Tibial nerve (tissue), 4 donors: Measurements from ENCODE around the gene ACY1. TPM values are rescaled to one million over a fixed set of nuclear protein-coding genes. Genes with fewer than 3 reads are reported as not detected.

Source experiments
- DNase-seq, 2 donors: peaks; one replicate each; pipeline ENCODE4 v3.0.0-alpha.2; 2019; ENCODE audit warnings: low spot score in 2 of 2
- H3K27ac ChIP-seq, 4 donors: fragments of 200-600 bp; sonication (generic) in 3 of 4; one replicate each; pipeline ENCODE4 v1.5.1; 2017 to 2019; ENCODE audit warnings: mild to moderate bottlenecking in 1 of 4
- H3K27me3 ChIP-seq, 2 donors: fragments of 200-600 bp; sonication (generic) in 1 of 2; one replicate each; pipeline versions ENCODE4 v1.5.1 to v1.6.0; 2017 to 2019
- H3K36me3 ChIP-seq, 3 donors: fragments of 200-600 bp; sonication (generic); one replicate each; pipeline ENCODE4 v1.5.1; 2018 to 2019
- H3K4me1 ChIP-seq, 4 donors: fragments of 200-600 bp; sonication (generic) in 3 of 4; one replicate each; pipeline ENCODE4 v1.5.1; 2017 to 2019
- H3K4me3 ChIP-seq, 4 donors: fragments of 200-600 bp; sonication (generic) in 3 of 4; one replicate each; pipeline ENCODE4 v1.5.1; 2017 to 2019; ENCODE audit warnings: mild to moderate bottlenecking in 1 of 4, moderate library complexity in 1 of 4
- H3K9me3 ChIP-seq, 4 donors: fragments of 200-600 bp; sonication (generic) in 3 of 4; one replicate each; pipeline ENCODE4 v1.5.1; 2017 to 2019
- EP300 ChIP-seq, 2 donors: sonication (generic); formaldehyde crosslinking; IDR thresholded peaks; one replicate each; pipeline ENCODE4 v1.6.1; 2017; ENCODE audit warnings: antibody characterized with exemption in 2 of 2, mild to moderate bottlenecking in 1 of 2
- POLR2A ChIP-seq, 2 donors: fragments of 450-650 bp; IDR thresholded peaks; one replicate each; pipeline ENCODE4 v1.6.1; 2017; ENCODE audit warnings: antibody characterized with exemption in 2 of 2, mild to moderate bottlenecking in 2 of 2, moderate library complexity in 2 of 2
- WGBS, 2 donors: methylation state at CpG; one replicate each; pipeline ENCODE4 v1.1.5; 2018; 5-methylcytosine and 5-hydroxymethylcytosine counted together
- total RNA-seq, 4 donors: library from RNA; depleted of rRNA; stranded (reverse); fragments of >200 nt; gene quantifications; one replicate each; pipeline ENCODE4 v1.1.0, GENCODE V29; 2016
- TF ChIP-seq, protein P1 (sequence below), 5 experiments: fragments of 200-600 bp in 3 of 5; fragments of 450-650 bp in 2 of 5; sonication (generic) in 3 of 5; IDR thresholded peaks; one replicate each; pipeline ENCODE4 v1.5.1; 2016 to 2019; ENCODE audit warnings: antibody characterized with exemption in 5 of 5, mild to moderate bottlenecking in 3 of 5, moderate library complexity in 2 of 5

Gene ACY1
- total RNA-seq, 4 donors from 2014 or later = 32.2 to 61.0 (median 45.6) TPM

DNA sequence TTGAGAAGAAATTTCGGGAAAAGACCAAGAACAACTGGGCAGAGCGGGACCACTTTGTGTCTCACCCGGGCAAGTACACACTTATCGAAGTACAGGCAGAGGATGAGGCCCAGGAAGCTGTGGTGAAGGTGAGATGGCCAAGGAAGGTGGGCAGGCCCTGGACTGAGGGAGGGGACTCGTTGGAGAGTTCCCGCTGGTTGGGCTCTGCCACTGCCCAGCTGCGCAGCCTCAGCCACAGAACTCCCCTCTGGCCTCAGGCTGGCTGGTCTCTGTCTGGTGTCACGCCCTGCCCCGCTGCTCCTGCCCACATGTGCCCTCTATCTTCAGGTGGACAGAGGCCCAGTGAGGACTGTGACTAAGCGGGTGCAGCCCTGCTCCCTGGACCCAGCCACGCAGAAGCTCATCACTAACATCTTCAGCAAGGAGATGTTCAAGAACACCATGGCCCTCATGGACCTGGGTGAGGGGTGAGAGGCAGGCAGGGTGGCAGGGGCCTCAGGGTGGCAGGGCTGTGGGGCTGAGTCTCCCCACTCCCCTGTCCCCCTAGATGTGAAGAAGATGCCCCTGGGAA, 38.8 kb upstream of the ACY1 start:
- 85 to 87% methylated on average over 11 of the region's 11 CpGs for WGBS, 2 donors
- H3K4me3 ChIP-seq = no peak overlapping the region
- H3K36me3 ChIP-seq = peaks cover 0 to 43% (median 5%) of the 10 kb centered on the region in 3 donors
- DNase-seq = no peak
- H3K27ac ChIP-seq = no peak overlapping the region
- TF ChIP-seq, protein P1, sequence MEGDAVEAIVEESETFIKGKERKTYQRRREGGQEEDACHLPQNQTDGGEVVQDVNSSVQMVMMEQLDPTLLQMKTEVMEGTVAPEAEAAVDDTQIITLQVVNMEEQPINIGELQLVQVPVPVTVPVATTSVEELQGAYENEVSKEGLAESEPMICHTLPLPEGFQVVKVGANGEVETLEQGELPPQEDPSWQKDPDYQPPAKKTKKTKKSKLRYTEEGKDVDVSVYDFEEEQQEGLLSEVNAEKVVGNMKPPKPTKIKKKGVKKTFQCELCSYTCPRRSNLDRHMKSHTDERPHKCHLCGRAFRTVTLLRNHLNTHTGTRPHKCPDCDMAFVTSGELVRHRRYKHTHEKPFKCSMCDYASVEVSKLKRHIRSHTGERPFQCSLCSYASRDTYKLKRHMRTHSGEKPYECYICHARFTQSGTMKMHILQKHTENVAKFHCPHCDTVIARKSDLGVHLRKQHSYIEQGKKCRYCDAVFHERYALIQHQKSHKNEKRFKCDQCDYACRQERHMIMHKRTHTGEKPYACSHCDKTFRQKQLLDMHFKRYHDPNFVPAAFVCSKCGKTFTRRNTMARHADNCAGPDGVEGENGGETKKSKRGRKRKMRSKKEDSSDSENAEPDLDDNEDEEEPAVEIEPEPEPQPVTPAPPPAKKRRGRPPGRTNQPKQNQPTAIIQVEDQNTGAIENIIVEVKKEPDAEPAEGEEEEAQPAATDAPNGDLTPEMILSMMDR (IDR thresholded peaks at IDR 0.05) = no peak
- TF ChIP-seq EP300 (IDR thresholded peaks at IDR 0.05) (no peak), POLR2A (IDR thresholded peaks at IDR 0.05) (no peak)
- H3K27me3 ChIP-seq = no peaks in the 10 kb centered on the region
- peaks cover 3 to 38% (median 26%) of the 10 kb centered on the region in 4 donors for H3K4me1 ChIP-seq
- H3K9me3 ChIP-seq = no peaks in the 10 kb centered on the region

DNA sequence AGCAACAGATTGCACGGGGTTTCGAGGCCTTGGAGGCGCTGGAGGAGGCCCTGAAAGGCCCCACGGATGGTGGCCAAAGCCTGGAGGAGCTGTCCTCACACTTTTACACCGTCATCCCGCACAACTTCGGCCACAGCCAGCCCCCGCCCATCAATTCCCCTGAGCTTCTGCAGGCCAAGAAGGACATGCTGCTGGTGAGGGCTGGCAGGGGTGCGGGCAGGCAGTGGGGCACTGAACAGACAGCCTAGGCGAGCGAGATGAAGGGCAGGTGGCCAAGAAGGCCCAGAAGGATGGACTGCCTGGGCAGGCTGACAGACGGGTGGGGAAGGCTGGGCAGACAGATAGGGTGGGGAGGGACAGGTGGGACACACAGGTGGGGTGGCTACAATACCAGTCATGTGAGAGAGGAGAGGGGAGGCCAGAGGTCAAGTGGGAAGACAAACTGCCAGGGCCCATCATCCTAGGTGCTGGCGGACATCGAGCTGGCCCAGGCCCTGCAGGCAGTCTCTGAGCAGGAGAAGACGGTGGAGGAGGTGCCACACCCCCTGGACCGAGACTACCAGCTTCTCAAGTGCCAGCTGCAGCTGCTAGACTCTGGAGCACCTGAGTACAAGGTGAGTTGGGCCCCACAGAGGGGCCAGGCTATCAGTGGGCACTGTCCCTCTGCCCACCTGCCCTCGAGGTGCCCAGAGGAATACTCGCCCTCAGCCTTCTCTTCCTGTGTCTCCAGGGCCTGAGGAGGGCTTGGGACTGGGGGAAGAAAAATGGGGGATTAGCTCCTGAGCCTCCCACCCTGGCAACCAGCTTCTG, 38.1 kb upstream of the ACY1 start:
- Histone ChIP-seq H3K27ac (no peak overlapping the region), H3K4me3 (no peak overlapping the region), H3K9me3 (no peaks in the 10 kb centered on the region), H3K27me3 (no peaks in the 10 kb centered on the region), H3K4me1 (peaks cover 3 to 32% (median 23%) of the 10 kb centered on the region in 4 donors), H3K36me3 (peaks cover 0 to 43% (median 5%) of the 10 kb centered on the region in 3 donors)
- TF ChIP-seq POLR2A (IDR thresholded peaks at IDR 0.05) = no peak
- TF ChIP-seq, protein P1 (IDR thresholded peaks at IDR 0.05) = no peak
- no peak for TF ChIP-seq EP300 (IDR thresholded peaks at IDR 0.05)
- no peak for DNase-seq
- WGBS, 2 donors = 80 to 86% methylated on average over 18 of the region's 18 CpGs

DNA sequence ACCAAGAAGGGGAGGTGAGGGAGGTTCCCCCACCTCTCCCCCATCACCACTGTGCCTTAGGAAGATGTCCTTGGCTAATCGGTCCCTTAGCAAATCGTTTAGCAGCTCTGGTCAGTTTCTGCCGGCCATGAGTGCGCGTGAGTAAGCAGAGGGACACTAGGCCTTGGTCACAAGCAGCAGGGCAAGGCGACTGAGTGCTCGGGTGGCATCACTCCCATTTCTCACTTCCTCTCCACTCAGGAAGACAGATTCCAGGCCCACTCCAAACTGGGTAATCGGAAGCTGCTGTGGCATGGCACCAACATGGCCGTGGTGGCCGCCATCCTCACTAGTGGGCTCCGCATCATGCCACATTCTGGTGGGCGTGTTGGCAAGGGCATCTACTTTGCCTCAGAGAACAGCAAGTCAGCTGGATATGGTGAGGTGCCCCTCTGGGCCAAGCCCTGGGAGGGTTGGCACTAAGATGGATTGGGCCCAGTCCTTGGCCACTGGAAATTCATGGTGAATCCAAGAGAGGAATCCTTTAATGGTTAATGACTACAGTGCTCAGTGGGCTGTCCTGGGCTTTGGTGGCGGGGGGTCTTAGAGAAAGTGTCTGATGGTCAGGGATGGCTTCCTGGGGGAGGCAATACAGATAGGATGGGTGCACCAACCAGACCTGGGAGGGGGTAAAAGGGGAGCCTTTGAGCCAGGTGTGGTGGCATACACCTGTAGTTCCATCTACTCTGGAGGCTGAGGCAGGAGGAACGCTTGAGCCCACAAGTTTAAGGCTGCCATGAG, 37.2 kb upstream of the ACY1 start:
- Histone ChIP-seq H3K36me3 (peaks cover 0 to 43% (median 5%) of the 10 kb centered on the region in 3 donors), H3K4me1 (peaks cover 3 to 23% (median 16%) of the 10 kb centered on the region in 4 donors), H3K4me3 (no peak overlapping the region), H3K27me3 (no peaks in the 10 kb centered on the region), H3K9me3 (no peaks in the 10 kb centered on the region), H3K27ac (no peak overlapping the region)
- TF ChIP-seq EP300 (IDR thresholded peaks at IDR 0.05) (no peak), POLR2A (IDR thresholded peaks at IDR 0.05) (no peak)
- TF ChIP-seq, protein P1 (IDR thresholded peaks at IDR 0.05) = no peak
- WGBS, 2 donors = 89 to 91% methylated on average over 14 of the region's 14 CpGs
- DNase-seq = no peak

DNA sequence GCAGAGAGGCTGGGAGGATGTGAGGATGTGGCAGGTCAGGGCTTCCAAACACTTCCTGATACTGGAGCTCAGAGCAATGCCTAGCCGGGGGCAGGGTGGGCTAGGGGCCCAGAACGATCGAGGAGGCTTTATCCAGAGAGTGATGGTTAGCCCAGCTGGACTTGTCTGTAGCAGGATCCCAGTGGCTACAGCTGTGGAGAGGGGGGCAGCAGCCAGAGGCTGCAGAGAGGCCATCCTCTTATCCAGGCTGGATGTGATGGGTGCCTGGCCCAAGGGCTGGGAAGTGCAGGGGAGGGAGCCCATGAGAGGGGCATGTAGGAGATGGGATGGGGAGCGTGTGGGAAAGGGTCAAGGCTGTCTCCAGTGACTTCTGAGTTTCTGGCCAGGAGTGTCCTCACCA, 36.5 kb upstream of the ACY1 start:
- H3K36me3 ChIP-seq = peaks cover 0 to 43% (median 5%) of the 10 kb centered on the region in 3 donors
- H3K9me3 ChIP-seq = no peaks in the 10 kb centered on the region
- H3K4me3 ChIP-seq = no peak overlapping the region
- no peak for TF ChIP-seq POLR2A (IDR thresholded peaks at IDR 0.05)
- no peak for DNase-seq
- no peak overlapping the region for H3K27ac ChIP-seq
- H3K4me1 ChIP-seq = peaks cover 3 to 19% (median 13%) of the 10 kb centered on the region in 4 donors
- H3K27me3 ChIP-seq = no peaks in the 10 kb centered on the region
- WGBS, 2 donors = 80 to 89% methylated on average over 4 of the region's 4 CpGs

DNA sequence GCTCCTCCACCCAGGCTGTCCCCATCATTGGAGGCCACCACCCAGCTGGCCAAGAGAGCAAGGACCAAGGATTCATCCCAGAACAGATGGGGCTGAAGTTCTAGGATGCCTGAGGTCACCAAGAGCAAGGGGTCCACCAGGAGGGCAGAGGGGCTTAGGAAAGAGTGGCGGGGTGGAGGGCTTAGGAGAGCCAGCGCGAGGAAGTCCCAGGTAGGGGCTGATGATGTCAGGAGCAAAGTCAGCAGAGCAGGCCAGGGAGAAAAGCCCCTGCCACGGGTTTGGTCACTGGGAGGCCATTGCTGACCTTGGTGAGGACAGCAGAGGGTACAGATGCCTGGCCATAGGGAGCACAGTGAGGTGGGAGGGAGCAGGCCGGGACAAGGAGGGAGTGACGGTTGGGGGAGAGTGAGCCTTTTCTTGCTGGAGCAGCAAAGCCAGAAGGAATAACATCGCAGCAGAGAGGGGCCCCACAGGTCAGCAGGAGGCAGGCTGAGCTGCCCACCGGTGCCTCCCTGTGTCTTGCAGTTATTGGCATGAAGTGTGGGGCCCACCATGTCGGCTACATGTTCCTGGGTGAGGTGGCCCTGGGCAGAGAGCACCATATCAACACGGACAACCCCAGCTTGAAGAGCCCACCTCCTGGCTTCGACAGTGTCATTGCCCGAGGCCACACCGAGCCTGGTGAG, 36.0 kb upstream of the ACY1 start:
- peaks cover 0 to 43% (median 5%) of the 10 kb centered on the region in 3 donors for H3K36me3 ChIP-seq
- no peaks in the 10 kb centered on the region for H3K9me3 ChIP-seq
- H3K4me1 ChIP-seq = peaks cover 3 to 17% (median 12%) of the 10 kb centered on the region in 4 donors
- no peak for DNase-seq
- no peak overlapping the region for H3K4me3 ChIP-seq
- TF ChIP-seq POLR2A (IDR thresholded peaks at IDR 0.05) = no peak
- TF ChIP-seq, protein P1 (IDR thresholded peaks at IDR 0.05) = no peak
- TF ChIP-seq EP300 (IDR thresholded peaks at IDR 0.05) = no peak
- WGBS, 2 donors = 72 to 78% methylated on average over 13 of the region's 13 CpGs
- no peaks in the 10 kb centered on the region for H3K27me3 ChIP-seq
- no peak overlapping the region for H3K27ac ChIP-seq
